NCI-H1417 (cell line): Measurements from ENCODE around the gene SBF2.
A peak's percentile ranks its signal among the peaks of the same experiment; 100 is the strongest.
"Not testable (repeated sequence)": the region's sequence is repeated elsewhere in the genome, so short reads cannot be mapped to it uniquely, and the experiment has no call there.

Source experiments
- DNase-seq, 3 experiments: peaks; one replicate each; lab custom pipeline; 2025; lab: John Stamatoyannopoulos, UW

The SBF2 gene

DNA sequence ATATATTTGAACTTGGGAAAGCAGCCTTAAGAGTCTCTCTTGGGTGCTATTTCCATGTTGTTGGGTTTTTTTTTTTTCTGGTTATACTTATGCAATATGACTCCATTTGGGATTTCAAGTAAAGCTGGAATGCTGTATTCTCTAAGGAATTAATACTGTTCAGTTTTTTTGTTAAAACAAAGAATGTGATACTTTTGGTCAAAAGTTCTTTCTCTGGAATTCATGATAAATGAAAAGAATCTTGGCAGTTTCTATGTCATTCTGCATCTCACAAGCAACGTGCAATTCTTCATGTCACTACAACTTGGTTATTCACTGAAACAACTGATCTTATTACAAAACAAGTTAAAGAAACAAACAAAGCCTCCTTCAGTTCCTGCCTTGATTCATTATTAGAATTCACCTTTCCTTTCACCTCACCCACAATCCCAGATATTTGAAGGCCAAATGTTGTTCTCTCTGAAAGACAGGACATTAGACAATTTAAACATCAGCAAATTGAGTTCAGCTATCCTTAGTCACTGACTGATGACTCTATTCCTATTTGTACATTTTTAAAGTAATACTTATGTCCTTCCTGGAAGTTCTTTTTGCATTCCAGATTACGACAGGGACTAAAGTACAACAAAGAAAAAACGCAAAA lies 176.2 kb downstream of the SBF2 start:
- DNase-seq: no peak

DNA sequence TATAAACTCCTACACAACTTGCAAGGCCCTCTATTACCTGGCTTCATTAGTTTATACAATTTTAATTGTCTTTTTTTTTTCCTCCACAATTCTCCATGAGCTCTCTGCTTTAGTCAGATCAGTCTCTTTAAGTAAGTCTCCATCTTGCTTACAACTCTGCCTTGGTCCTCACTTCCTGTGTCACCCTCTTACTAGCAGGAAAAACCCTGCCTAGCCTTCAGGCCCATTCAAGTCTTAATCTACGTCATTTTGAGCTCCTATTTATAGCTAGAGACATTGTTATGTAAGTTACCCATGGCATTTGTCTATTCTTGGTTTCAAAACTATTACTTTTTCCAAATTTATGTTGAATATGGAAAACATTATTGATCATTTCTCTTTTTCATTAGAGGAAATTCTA lies 177.4 kb downstream of the SBF2 start:
- DNase-seq: no peak

DNA sequence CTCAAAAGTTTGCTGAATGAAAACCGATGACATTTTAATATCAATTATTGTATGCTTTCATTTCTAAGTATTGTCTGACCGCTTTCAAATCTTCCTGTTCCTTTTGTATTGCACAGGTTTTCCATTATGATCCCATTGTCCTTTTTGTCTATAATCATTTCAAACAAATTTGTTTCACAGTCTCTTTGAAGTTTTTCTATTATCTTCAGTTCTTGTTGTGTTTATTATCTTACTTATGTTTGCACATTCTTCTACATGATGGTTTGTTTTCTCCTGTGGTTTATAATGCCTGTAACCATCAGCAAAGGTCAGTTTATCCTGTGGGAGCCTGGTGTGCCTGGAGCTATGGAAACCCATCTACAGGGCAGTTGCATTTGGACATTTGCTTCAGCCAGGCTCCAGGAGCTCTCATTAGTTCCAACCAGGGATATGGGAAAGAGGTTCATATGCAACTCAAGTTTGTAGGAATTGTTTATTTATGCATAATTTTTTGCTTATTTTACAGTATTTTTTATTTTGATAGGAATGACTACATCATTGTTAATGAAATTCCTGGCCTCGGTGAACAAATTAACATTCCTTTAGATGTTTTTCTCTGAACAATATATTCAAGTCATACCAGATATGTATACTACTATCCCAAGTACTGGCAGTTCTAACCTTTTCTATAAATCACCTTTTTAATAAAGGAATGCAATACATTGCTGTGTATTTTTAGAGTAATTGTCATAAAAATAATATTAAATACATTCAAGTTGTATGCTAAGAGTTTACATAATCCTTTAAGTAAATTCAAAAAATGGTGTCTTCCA lies 179.2 kb downstream of the SBF2 start:
- no peak for DNase-seq

DNA sequence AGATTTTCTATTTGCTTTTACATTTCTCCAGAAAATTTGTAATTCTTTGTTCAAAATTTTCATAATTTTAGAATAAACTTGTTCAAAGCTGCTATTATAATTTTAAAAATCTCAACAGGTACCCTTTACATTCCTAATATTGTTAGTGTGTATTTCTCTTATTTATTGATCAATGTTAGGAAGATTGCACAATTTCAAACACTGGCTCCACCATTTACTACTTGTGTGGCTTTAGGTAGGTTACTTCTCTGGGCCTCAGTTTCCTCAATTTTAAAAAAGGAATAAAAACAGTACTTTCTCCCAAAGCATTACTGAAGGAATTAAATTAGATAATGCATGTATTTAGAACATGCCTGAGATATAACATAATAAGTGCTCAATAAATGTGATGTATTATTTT lies 180.2 kb downstream of the SBF2 start:
- no peak for DNase-seq

DNA sequence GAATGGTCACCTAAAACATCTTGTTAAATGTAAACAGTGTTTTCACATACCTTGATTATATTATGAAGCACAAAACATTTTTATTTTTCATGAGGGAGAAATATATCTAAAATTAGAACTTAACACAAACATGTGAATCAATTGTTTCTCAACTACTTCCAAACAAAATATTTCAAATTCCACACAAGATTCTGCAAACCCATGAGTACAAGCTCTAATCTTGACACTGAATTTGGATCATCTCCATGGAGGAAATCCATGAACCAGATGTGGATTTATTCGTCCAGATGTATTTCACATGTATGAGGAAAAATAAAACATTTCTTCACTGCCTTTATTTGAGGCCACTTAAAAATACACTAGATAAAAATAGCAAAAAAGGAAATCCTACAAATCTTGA lies 184.2 kb downstream of the SBF2 start:
- DNase-seq: no peak

DNA sequence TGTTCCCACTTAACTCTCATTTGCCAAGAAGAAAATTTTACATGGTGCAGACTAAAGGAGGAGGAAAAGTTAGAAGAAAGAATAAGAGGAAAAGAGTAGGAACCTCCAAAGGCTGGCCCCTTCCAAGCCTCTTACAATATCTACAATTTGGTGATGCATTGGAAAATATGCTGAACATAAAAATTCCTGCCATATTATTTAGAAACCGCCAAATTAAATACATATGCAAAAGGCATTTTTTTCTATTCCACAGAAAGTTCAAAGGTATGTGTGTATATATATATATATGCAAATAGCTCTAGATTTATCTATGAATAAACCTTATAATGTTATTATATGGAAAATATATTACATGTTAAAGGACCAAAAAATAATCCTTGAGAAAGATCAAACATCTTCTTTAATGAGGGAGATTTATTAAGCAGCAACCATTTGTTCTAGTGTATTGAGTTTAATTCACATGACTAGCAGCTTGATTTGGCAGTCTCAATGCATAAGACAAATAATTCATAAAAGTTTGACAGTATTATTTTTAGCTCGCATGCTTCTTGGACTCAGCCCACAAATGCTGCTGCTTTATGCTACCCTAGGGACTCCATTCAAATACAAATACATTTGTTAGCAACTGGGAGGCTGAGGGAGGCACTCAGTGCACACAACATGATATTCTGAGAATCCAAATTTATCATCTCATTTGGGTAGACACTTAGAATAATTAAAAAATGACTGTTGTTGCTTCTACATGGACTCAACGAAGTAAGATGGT lies 184.9 kb downstream of the SBF2 start:
- peak in 2 of 3 experiments; percentile 15 to 88 for DNase-seq

DNA sequence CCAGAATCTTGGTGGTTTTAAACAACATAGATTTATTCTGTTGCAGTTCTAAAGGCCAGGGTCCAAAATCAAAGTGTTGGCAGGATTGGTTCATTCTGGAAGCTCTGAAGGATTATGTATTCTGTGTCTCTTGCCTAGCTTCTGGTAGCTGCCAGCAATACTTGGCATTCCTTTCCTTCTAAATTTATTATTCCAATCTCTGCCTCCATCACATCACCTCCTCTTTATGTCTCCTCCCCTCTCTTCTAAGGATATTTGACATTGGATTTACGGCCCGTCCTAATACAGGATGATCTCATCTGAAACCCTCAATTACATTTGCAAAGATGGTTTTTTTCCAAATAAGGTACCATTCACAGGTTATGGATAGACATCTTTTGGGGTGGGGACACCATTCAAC lies 186.5 kb downstream of the SBF2 start:
- no peak for DNase-seq

DNA sequence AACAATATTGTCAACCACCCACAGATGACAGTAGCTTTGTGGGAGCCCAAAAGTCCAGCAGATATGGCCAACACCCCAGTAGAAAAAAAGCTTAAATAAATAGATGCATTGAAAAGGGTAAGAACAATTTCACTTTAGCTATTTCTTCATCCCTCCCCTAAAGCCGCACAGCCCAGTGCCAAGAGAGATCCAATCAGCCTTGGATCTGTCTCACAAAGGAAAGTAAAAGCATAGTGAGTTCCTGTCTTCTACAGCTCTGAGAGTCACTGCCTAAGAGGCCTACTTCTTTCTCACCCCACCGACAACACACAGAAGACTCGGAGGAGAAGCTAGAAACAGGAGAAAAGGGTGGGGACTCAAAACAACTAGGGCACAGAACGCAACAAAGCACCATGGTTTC lies 196.4 kb downstream of the SBF2 start:
- no peak for DNase-seq

DNA sequence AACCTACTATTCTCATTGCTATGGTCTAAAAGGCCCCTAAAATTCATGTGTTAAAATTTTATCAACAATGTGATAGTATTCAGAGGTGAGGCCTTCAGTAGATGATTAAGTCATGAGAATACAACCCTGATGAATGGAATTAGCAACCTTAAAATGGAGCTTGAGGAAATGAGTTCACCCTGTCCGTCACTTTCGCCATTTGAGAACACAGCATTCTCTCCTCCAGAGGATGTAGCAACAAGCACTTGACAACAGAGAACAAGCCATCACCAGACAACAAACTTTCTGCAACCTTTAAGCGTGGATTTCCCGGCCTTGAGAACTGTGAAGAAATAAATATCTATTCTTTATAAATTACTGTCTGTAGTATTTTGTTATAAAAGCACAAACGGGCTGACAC lies 197.0 kb downstream of the SBF2 start:
- no peak for DNase-seq

DNA sequence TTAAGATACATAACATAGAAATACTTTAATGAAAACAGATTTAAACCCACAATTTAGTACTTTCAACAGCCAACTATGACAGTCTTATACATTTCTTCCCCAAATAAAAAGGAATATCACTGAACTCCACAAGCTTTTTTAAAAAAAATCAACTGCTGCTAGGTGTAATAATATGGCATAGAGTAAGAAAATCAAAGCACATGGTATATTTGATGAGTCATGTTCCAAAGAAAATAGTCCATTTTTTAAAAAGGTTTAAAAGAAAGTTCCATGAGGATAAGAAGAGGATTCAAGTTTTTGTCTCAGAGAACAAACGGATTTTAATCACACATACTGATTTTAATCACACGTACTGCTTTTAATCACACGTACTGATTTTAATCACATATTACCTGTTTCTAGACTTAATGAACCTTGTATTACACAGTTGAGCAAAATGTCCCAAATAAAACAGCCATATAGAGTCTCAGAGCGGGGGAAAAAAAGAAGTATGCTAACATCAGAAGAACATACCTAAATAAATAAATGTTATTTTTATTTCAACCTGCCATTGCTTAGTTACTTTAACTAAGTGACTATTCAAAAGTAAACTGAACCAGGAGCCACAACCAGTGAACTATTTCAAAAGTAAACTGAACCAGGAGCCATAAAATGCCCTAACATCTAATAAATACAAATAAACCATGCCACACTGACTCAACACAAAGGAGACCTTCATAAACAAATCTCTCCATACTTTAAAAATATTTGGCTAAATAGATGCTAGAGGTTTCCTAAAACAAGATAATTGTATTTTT lies 198.4 kb downstream of the SBF2 start:
- no peak for DNase-seq

DNA sequence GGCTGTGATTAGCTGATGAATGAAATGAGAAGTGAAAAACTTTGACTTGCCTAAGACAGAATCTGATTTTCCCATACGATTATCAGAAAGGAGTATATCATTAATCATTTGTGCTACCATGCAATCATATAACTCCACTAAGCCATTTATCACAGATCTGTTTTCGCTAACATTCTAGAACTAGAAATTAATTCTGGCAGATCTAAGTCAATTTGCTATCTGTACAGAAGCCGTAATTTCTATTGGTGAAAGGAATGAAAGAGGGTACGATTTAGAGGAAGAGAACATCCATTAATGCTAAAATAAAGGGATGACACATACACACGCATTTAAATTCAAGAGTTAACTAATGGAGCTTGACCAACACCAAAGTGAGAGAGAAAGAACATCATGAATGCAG lies 201.6 kb downstream of the SBF2 start:
- no peak for DNase-seq

DNA sequence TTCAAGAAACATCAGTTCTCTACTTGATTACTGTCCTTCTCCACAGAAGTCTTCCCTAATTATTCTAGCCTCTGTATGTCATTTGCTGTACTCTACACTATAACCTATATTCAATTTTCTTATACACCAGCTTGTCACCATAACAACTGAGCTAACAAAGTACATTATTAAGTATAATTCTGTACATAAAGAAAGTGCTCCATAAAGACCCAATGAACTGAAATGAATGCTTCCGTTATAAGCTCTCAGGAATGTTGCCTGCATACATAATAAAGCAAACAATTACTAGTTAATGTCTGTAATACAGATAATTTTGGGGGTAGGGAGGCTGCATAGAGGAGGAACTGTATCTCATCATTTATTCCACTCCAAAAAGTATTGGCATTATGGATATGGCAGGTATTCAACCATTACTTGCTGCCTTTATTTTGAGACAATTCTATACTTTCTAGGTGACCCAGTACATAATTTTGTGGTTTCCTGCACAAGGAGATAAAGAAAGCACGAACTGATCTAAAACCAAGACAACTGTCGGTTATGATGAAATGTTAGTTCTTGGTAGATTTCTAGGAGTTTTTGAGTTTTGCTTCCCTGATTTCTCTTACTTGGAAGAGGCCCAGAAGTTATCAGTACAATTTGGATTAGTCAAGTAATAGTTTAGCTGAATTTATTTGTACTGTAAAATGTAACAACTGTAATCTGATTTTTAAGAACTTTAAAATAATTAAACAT lies 202.5 kb downstream of the SBF2 start:
- DNase-seq: peak in 1 of 3 experiments; percentile 45

DNA sequence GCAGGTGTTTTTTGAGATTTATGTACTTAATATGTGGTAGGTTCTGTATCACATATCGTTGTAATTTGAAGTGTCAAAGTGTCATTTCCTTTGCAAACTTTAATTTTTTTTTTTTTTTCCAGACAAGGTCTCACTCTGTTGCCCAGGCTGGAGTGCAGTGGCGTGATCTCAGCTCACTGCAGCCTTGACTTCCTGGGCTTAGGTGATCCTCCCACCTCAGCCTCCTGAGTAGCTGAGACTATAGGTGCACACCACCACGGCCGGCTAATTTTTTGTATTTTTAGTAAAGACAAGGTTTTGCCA lies 206.1 kb downstream of the SBF2 start:
- DNase-seq: not testable (repeated sequence)

DNA sequence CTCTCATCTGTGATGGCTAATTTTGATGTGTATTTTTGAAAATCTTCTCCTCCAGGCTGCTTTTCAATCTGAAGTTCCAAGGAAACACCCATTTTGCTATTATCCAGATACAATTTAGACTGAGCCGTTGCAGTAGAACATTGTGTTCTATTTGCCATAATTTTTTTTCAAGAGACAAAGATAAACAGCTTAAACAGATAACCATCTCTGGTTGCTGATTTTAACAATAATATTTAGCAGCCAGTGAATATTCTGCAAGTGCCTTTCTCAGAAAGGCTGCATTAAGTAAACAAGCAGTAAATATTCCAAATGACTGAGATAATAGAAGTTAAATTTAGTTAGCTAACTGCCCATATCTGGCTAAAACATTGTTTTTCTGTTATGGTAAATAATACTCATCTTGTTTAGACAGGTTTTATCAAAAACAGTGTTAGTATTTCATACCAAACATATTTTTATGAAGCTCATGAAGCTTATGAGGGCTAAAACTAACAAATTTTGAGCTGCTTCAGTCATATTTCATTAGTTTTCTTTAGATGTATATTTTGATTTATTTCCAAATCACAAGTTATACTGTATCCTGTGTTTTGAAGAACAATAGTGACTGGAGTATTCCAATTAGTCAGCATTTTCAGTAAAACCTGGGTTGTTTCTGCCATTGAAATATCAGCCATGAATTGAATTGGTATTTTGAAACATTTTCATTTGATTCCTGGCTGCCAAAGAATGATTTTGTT lies 206.7 kb downstream of the SBF2 start:
- DNase-seq: peak in 1 of 3 experiments; percentile 6

DNA sequence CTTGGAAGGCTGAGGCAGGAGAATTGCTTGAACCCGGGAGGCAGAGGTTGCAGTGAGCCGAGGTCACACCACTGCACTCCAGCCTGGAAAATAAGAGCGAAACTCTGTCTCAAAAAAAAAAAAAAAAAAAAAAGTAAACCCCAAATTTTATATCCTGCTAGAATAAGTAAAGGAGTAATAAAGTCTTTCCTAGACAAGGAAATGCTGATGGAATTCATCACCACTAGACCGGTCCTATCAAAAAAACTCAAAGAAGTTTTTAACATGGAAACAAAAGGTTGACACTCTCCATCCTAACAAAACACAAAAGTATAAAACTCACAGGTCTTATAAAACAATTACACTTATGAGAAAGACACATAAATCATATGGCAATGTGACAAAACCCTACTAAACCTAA lies 213.9 kb downstream of the SBF2 start:
- DNase-seq: no peak

DNA sequence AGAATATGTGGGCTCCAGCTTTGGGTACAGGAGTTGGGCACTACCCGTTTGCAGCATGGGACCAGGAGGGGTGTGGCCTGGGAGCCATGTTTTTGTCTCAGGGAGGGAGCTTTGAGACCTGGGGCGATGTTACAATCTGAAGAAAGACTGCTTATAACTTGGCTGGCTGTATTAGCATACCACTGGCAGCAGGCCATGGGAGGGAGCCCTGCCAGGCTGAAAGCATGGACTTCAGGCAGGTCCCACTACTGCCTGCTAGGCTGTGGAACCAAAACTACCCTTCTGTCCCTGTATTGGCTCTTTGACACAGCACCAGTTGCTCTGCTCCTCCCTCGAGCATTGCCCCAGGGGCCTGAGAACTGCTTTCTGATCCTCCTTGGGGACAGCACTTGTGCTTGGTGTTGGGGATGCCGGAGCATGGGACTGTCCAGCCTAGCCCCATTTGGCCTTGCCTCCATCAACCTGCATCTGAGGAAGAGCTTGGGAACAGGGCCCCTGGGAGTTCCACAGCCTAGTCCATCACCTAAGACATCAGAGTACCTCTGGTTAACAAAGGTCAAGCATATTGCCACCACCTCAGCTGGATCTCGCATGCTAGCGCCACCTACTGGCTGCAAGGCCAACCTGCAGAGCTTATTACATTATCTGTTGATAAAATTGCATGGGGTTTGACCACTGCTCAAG lies 217.4 kb downstream of the SBF2 start:
- peak in 1 of 3 experiments; percentile 14 for DNase-seq

DNA sequence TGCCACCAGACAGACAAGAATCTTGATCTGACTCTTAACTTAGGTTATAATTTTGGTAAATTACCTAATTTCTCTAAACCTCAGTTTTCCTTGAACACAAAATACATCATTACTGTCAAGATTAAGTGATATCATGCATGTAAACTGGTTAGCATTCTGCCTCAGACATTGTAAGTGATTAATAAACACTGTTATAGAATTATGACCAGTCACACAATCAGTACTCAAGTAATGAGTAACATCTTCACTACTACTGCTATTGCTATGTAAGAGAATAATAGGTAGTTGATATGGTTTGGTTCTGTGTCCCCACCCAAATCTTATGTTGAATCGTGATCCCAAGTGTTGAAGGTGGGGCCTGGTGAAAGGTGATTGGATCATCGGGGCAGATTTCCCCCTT lies 218.9 kb downstream of the SBF2 start:
- no peak for DNase-seq

DNA sequence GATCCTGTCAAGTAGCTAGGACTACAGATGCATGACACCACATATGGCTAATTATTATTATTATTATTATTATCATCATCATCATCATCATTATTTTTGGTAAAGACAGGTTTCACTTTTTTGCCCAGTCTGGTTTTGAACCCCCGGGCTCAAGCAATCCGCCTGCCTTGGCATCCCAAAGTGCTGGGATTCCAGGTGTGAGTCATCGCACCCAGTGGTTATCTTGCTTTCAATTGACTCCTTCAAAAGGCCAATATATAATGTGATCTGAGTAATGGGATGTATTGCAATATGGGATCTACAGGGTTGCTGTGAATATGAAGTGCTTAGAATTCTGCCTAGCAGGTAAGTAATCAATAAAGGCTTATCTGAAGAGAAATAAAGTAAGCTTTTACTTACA lies 221.2 kb downstream of the SBF2 start:
- no peak for DNase-seq

DNA sequence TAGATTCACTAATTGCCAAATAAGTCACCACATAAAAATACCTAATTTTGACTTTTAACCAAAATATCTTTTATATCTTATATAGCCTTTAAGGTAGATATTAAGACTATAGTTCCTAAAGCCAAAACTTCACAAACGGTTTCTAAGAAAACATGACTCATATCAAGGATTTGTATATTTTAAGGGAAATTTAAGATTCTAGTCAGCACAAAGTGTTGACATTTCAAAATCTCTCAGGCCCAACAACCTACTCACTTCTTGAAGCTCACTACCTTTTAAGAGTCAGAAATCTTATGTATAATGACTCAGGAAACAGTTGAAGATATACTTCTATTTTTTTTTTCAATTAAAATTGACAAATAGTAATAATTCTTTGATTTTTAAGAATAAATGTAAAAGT lies 221.9 kb downstream of the SBF2 start:
- no peak for DNase-seq

DNA sequence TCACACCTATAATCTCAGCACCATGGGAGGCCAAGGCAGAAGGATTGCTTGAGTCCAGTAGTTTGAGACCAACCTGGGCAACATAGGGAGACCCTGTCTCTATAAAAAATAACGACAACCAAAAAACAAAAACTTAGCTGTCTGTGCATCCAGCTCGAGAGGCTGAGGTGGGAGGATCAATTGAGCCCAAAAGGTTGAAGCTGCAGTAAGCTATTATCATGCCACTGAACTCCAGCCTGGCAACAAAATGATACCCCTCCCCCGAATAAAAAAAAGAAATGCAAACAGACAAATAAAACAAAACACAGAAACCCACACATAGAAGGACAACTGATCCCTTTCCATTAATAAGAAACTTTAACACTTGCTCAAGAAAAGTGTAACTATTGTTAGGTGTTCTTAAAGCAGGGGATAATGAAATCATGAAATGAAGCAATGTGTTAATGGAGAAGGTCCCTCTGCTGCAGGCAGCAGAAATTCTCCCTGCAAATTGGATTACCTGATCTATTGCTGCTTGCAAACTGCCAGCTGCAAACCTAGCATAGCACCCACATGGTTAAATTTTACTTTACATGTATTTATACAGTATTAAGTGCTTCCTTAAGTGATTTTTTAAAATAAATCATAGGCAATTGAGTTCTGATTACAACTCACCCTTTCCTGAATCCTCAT lies 226.3 kb downstream of the SBF2 start:
- peak in 1 of 3 experiments; percentile 8 for DNase-seq
